Measurements from ENCODE around the gene GPAM.

DNA sequence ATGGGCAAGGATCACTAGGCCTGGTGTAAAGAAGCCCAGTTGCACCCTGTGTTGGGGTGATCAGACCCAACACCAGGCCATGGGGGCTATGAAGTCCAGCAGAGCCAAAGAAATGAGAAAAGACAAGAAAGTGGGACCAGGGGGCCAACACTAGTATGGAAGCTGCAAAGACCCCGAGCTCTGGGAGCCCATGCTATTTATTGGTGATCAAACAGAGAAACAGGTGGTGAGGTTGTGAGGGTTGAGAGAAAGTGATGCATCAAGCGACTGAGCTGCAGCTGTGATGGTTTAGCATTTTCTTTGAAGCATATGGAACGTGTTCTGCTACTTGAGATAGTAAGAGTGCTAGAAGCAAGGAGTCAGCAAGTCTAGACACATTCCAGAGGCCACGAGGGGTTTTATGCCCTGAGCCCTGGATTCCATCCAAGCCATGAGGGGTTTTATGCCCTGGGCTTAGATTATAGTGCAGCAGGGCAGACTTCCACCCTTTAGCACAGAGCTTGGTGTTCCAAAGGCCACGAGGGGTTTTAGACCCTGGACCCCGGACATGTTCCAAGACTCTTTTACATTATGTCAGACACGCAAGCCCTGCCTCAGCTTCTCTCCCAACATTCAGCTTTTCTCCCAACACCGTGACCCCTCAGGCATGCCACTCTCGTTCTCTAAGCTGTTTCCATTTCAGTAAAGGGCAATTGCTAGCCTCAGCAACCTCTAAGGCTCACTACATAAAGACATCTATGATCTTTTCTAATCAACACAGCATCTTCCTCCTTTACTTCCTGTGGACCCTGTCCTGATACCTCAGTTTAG is 43.1 kb upstream of the GPAM start:
- TF ChIP-seq, protein P1, sequence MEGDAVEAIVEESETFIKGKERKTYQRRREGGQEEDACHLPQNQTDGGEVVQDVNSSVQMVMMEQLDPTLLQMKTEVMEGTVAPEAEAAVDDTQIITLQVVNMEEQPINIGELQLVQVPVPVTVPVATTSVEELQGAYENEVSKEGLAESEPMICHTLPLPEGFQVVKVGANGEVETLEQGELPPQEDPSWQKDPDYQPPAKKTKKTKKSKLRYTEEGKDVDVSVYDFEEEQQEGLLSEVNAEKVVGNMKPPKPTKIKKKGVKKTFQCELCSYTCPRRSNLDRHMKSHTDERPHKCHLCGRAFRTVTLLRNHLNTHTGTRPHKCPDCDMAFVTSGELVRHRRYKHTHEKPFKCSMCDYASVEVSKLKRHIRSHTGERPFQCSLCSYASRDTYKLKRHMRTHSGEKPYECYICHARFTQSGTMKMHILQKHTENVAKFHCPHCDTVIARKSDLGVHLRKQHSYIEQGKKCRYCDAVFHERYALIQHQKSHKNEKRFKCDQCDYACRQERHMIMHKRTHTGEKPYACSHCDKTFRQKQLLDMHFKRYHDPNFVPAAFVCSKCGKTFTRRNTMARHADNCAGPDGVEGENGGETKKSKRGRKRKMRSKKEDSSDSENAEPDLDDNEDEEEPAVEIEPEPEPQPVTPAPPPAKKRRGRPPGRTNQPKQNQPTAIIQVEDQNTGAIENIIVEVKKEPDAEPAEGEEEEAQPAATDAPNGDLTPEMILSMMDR (IDR thresholded peaks at IDR 0.05), result no peak
- no peak for TF ChIP-seq POLR2A (IDR thresholded peaks at IDR 0.05)
